H1 (cell line): ENCODE data around the gene SLC22A2.

Source experiments
- ASH2L ChIP-seq: fragments of 200-600, 300-600 bp; sonication (generic); IDR thresholded peaks from one replicate; pipeline ENCODE4 v1.7.1; 2017; ENCODE audit warnings: low read length
- CBX5 ChIP-seq: fragments of 300-800, 300-1000 bp; sonication (generic); IDR thresholded peaks from 2 replicates; pipeline ENCODE4 v1.7.1; 2016; ENCODE audit warnings: antibody characterized with exemption, low read length, low read depth
- CBX8 ChIP-seq: fragments of 300-800, 300-1000 bp; sonication (generic); IDR thresholded peaks from 2 replicates; pipeline ENCODE4 v1.7.1; 2016; ENCODE audit warnings: low read depth, low read length, borderline replicate concordance
- CTCF ChIP-seq, 3 experiments: IDR thresholded peaks; 1 replicate in 2 of 3; 2 replicates in 1 of 3; pipeline versions ENCODE4 v1.5.1 to v1.6.1; 2011; ENCODE audit warnings: low read length in 3 of 3, mild to moderate bottlenecking in 3 of 3, inconsistent platforms in 2 of 3, low read depth in 1 of 3, moderate library complexity in 1 of 3; ENCODE audit not compliant: insufficient read depth in 1 of 3; ENCODE audit errors: control extremely low read depth in 1 of 3
- EP300 ChIP-seq, 2 experiments: IDR thresholded peaks; 1 replicate in 1 of 2; 2 replicates in 1 of 2; pipeline ENCODE4 v1.6.1; 2011 to 2012; ENCODE audit warnings: low read depth in 2 of 2, low read length in 2 of 2, mild to moderate bottlenecking in 2 of 2, borderline replicate concordance in 1 of 2, inconsistent platforms in 1 of 2, moderate library complexity in 1 of 2
- JUND ChIP-seq: IDR thresholded peaks from 2 replicates; pipeline ENCODE4 v1.6.1; 2011; ENCODE audit warnings: mild to moderate bottlenecking, improper control_type of control experiment, low read length
- POLR2A ChIP-seq, 2 experiments: IDR thresholded peaks; 1 replicate in 1 of 2; 2 replicates in 1 of 2; pipeline ENCODE4 v1.6.1; 2011; ENCODE audit warnings: low read depth in 2 of 2, low read length in 2 of 2, mild to moderate bottlenecking in 2 of 2; ENCODE audit errors: control extremely low read depth in 1 of 2
- RAD21 ChIP-seq, 2 experiments: IDR thresholded peaks in 1 of 2; conservative IDR thresholded peaks in 1 of 2; 2 replicates each; pipeline ENCODE4 v1.6.1; 2011; ENCODE audit warnings: low read depth in 2 of 2, low read length in 2 of 2, improper control_type of control experiment in 1 of 2, inconsistent platforms in 1 of 2, mild to moderate bottlenecking in 1 of 2, moderate library complexity in 1 of 2
- USF2 ChIP-seq: IDR thresholded peaks from 2 replicates; pipeline ENCODE4 v1.6.1; 2011; ENCODE audit warnings: low read length, improper control_type of control experiment
- YY1 ChIP-seq: IDR thresholded peaks from 2 replicates; pipeline ENCODE4 v1.6.1; 2011; ENCODE audit warnings: low read depth, mild to moderate bottlenecking, low read length

- TF ChIP-seq POLR2A (IDR thresholded peaks at IDR 0.05; ENCODE audit: control extremely low read depth in 1 of 2, low read depth in 2 of 2, low read length in 2 of 2) (no peak), CTCF (IDR thresholded peaks at IDR 0.05; ENCODE audit: control extremely low read depth in 1 of 3, insufficient read depth in 1 of 3, low read depth in 1 of 3, low read length in 3 of 3) (no peak), JUND (no peak), YY1 (no peak), EP300 (IDR thresholded peaks at IDR 0.05; ENCODE audit: borderline replicate concordance in 1 of 2, low read depth in 2 of 2, low read length in 2 of 2) (no peak), RAD21 (IDR thresholded peaks at IDR 0.05 in 1 of 2, conservative IDR thresholded peaks at IDR 0.05 in 1 of 2; ENCODE audit: low read depth in 2 of 2, low read length in 2 of 2) (no peak), CBX8 (no peak), USF2 (no peak), ASH2L (no peak), CBX5 (no peak)
Observed at GRCh38 chr6:160192840-160193239, 65.8 kb downstream of the SLC22A2 start.
